Measurements from ENCODE around the gene ADAMTS14.

The ADAMTS14 gene

GRCh38 chr10:70740406-70741288 lies 68.3 kb downstream of the ADAMTS14 start:
- no peak for TF ChIP-seq CTCF (IDR thresholded peaks at IDR 0.05)

GRCh38 chr10:70742537-70743429 lies 70.5 kb downstream of the ADAMTS14 start:
- TF ChIP-seq CTCF (IDR thresholded peaks at IDR 0.05), result no peak

GRCh38 chr10:70743430-70743788 lies 71.1 kb downstream of the ADAMTS14 start:
- no peak for TF ChIP-seq CTCF (IDR thresholded peaks at IDR 0.05)

GRCh38 chr10:70743879-70744278 lies 71.6 kb downstream of the ADAMTS14 start:
- no peak for TF ChIP-seq CTCF (IDR thresholded peaks at IDR 0.05)

GRCh38 chr10:70744617-70745143 lies 72.4 kb downstream of the ADAMTS14 start:
- no peak for TF ChIP-seq CTCF (IDR thresholded peaks at IDR 0.05)

GRCh38 chr10:70745555-70745954 lies 73.2 kb downstream of the ADAMTS14 start:
- TF ChIP-seq CTCF (IDR thresholded peaks at IDR 0.05), result no peak

GRCh38 chr10:70747192-70747965 lies 75.1 kb downstream of the ADAMTS14 start:
- no peak for TF ChIP-seq CTCF (IDR thresholded peaks at IDR 0.05)
